Ramos (cell line): ENCODE data around the gene SLC22A12.
"Not testable (repeated sequence)": the region's sequence is repeated elsewhere in the genome, so short reads cannot be mapped to it uniquely, and the experiment has no call there.

Source experiments
- in situ Hi-C: fragments of 300-500 bp; cut with MboI; formaldehyde crosslinking; loops from one replicate; pipeline ENCODE4 v1.14.3; 2022; ENCODE audit warnings: low sequenced_read_pairs; ENCODE audit not compliant: unreplicated experiment

SLC22A12 gene

GRCh38 chr11:64583296-64584262 is 7.4 kb upstream of the SLC22A12 start:
- in situ Hi-C loops, result no loop called here

DNA sequence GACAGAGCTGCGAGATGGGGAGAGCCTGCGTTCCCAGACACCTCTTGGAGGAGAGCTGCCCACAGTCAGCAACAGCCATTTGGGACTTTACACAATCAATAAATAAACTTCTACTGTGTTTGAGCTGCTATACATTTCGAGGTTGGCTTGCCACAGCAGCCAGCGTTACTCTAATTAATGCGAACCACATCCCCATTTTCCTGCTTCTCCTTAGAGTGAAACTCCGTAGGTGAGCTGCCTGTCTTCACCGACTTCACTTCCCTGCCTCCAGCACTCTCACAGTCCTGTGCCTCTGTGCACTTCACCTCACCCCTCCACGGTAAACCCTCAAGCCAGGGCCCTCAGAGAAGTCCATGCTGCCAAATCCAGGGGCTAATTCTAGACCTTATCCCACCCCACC is 5.9 kb upstream of the SLC22A12 start:
- in situ Hi-C loops, result no loop called here

DNA sequence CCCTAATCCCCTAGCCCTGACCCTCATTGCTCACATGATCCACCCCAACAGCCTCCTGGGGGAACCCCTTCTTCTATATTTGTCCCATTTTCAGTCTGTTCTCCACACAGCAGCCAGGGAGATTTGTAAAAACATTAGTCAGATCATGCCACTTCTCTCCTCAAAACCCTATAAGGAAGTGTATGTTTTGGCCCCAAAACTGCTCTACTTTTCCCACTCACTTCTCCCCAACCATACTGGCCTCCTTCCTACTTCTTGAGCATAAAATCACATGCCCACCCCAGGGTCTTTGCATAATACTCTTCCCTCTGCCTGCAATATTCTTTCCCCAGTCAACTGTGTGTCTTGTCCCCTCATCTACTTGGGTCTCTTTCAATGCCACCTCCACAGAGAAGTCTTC is 4.7 kb upstream of the SLC22A12 start:
- in situ Hi-C loops, result no loop called here

DNA sequence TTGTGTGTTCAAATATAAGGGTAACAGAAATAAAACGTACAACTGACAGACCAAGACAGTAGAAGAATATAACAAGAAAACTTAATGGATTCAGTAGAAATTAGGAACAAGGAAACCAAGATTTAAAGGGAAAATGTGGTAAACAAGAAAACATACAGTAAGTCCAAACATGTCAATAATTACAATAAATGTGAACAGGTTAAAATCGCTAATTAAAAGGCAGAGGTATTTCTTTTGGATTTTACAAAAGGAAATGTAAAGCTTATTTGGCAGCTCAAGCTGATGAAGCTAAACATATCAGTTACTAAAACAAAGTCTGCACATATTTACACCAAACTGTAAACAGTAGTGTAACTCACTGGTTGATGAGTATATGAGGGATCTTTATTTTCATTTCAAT is 2.3 kb upstream of the SLC22A12 start:
- in situ Hi-C loops, result no loop called here

GRCh38 chr11:64591257-64592233 is 525 bp downstream of the SLC22A12 start:
- in situ Hi-C loops, result no loop called here

DNA sequence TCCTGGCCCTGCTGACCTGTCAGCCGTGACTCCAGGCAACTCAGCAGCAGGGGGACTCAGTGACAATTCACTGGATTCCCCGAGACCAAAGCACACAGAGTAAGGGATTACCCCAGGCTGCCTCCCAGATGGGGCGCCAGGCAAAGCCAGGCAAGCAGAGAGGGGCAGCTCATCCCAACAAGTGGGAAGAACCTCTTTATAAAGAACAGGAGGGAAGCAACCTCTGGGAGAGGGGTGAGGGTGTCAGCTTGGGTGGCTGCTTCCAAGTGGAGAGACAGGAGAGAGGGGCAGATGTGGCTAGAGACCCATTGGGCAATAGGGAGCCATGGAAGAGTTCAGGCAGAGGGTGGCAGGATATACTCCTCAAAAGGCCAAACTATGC is 1.2 kb downstream of the SLC22A12 start:
- in situ Hi-C loops, result no loop called here

DNA sequence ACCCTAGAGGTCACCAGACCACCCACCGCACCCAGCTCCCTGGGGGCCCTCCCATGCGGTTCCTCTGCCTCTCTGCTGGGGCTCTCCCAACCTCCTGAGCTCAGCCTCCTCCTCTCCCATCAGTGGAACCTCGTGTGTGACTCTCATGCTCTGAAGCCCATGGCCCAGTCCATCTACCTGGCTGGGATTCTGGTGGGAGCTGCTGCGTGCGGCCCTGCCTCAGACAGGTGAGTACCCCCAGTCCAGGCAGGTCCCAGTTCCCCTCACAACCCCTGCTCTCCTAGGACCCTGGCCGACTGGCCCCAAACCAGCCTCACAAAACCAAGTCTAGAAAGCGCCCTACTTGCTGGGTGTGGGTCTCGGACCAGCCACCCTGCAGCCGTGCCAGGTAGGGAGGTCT is 1.6 kb downstream of the SLC22A12 start:
- in situ Hi-C loops, result no loop called here

DNA sequence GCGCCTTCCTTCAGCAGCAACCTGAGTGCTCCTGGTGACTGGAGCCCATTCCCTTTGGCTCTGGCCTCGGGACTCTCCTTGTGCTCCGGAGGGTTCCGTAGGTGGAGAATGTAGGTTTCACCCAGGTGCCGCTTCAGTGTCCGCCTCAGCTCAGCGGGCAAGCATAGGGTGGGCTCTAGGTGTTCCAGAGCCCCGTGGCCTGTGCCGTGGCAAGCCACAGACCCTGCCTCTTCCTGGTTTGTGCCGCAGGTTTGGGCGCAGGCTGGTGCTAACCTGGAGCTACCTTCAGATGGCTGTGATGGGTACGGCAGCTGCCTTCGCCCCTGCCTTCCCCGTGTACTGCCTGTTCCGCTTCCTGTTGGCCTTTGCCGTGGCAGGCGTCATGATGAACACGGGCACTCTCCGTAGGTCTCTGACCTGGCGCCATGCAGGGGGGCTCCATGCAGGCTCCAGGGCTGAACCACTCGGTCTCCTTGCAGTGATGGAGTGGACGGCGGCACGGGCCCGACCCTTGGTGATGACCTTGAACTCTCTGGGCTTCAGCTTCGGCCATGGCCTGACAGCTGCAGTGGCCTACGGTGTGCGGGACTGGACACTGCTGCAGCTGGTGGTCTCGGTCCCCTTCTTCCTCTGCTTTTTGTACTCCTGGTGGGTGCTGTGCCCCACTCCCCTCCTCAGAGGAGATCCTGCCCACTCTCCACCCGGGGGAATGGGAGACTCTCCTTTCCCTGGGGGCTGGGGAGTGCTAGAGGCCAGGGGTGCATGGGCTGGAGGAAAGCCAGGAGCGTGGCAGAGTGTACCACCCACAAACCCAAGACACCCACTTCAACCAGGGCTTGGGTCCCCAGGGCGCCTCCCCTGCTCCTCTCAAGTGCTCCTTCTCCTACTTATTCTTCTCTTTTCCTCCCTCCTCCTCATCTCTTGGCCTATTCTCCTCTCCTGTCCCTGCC is 2.4 kb downstream of the SLC22A12 start:
- in situ Hi-C loops, result no loop called here

DNA sequence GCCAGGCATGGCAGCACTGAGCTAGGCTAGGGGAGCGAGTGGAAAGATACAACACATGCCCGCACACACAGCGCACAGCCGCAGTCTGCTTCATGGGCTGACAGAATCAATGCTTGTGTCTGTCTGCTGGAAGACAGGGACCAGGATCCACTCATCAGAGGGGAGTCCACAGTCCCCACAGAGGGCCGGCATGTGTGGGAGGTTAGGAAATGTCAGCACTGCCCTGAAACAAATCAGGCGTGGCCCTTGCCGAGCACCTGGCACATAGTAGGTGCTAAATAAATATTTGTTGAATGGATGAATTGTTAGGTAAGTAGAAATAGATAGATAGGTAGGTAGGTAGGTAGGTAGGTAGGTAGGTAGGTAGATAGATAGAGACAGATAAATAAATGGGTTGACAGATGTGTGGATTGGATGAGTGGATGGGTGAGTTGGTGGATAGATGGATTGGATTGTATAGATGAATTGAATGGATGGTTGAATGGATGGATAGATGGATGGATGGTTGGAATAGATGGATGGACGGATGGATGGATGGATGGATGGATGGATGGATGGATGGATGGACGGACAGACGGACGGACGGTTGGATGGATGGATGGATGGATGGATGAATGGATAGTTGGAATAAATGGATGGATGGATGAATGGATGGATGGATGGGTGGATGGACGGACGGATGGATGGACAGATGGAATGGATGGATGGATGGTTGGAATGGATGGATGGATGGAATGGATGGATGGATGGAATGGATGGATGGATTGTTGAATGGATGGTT is 3.3 kb downstream of the SLC22A12 start:
- in situ Hi-C loops, result no loop called here

DNA sequence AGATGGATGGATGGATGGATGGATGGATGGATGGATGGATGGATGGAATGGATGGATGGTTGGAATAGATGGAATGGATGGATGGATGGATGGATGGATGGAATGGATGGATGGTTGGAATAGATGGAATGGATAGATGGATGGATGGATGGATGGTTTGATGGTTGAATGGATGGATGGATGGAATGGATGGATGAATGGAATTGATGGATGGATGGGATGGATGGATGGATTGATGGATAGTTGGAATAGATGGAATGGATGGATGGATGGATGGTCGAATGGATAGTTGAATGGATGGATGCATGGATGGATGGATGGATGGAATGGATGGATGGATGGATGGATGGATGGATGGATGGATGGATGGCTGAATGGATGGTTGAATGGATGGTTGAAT is 4.9 kb downstream of the SLC22A12 start:
- in situ Hi-C loops, result not testable (repeated sequence)

GRCh38 chr11:64597671-64598101 is 6.7 kb downstream of the SLC22A12 start:
- in situ Hi-C loops, result no loop called here

DNA sequence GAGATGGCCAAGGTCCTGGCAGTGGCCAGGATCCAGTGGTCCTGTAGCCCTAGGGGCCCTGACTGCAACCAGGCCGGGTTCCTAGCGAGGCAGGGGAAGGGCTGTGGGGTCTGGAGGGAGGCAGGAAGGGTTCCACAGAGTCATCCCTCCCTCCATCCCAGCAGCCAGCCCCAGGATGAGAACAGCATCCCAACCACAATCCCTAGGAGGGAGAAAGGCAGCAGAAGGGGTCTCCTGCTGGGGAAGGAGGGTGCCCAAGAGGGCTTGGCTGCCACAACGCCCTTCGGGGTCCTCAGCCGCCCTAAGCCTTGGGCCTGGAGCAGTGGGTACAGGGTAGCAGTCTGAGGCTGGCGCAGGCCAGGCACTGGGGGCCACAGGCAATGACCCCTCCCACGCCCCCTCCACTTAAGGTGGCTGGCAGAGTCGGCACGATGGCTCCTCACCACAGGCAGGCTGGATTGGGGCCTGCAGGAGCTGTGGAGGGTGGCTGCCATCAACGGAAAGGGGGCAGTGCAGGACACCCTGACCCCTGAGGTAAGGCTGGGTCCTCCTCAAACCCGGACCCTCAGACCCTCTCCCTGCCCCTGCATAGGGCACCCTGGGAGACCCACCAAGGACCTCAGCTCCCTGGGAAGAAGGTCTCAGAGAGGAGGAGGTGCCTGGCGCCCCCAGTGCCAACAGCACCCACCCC is 7.2 kb downstream of the SLC22A12 start:
- in situ Hi-C loops, result no loop called here

GRCh38 chr11:64598797-64599697 is 8.0 kb downstream of the SLC22A12 start:
- in situ Hi-C loops, result no loop called here

DNA sequence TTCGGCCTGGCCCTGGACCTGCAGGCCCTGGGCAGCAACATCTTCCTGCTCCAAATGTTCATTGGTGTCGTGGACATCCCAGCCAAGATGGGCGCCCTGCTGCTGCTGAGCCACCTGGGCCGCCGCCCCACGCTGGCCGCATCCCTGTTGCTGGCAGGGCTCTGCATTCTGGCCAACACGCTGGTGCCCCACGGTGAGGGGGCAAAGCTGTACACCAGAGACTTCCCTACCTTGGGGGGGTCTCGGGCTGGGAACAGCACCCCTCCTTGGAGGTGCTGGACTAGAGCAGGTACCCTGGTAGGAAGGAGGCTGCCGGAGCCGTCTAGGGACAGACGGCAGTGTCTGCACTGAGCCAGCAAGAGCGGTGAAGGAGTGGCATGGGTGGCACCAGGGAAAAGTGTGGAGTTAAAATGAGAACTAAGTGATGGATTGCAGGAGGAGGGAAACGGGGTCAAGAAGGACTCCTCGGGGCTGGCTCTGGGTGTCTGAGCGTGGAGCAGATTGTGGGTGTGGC is 8.7 kb downstream of the SLC22A12 start:
- in situ Hi-C loops, result no loop called here

DNA sequence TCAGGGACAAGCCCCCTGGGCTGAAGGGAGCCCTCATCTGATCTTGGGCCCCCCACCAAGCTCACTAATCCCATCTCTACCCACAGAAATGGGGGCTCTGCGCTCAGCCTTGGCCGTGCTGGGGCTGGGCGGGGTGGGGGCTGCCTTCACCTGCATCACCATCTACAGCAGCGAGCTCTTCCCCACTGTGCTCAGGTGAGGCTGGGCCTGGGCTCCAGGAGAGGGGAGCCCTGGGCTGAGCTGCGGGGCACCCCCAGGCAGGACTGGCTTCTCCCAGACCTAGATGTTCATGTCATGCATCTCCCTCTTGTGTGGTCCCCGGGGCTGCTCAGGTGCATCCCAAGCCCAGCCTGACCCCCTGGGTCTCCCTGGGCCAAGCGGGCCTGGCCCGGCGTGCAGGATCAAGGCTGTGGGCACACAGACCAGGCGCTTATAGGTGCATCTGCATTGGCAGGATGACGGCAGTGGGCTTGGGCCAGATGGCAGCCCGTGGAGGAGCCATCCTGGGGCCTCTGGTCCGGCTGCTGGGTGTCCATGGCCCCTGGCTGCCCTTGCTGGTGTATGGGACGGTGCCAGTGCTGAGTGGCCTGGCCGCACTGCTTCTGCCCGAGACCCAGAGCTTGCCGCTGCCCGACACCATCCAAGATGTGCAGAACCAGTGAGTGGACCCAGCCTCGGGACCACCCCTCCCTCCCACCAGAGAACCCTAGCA is 9.4 kb downstream of the SLC22A12 start:
- in situ Hi-C loops, result no loop called here

DNA sequence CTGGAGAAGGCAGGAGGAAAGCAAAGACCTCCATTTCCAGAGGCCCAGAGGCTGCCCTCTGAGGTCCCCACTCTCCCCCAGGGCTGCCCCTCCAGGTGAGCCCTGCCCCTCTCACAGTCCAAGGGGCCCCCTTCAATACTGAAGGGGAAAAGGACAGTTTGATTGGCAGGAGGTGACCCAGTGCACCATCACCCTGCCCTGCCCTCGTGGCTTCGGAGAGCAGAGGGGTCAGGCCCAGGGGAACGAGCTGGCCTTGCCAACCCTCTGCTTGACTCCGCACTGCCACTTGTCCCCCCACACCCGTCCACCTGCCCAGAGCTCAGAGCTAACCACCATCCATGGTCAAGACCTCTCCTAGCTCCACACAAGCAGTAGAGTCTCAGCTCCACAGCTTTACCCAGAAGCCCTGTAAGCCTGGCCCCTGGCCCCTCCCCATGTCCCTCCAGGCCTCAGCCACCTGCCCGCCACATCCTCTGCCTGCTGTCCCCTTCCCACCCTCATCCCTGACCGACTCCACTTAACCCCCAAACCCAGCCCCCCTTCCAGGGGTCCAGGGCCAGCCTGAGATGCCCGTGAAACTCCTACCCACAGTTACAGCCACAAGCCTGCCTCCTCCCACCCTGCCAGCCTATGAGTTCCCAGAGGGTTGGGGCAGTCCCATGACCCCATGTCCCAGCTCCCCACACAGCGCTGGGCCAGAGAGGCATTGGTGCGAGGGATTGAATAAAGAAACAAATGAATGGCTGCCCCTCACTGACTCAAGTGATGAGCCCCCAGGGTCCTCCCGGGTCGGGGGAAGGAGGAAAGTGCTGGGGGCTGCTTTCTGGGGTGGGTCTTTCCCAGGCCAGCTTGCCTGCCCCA is 10.8 kb downstream of the SLC22A12 start:
- in situ Hi-C loops, result no loop called here
